EL (cell line): Measurements from ENCODE around the gene FZD10.

Experiments
- DNase-seq: peaks from one replicate; pipeline ENCODE4 v3.0.0-alpha.2; 2016

Gene FZD10

DNA sequence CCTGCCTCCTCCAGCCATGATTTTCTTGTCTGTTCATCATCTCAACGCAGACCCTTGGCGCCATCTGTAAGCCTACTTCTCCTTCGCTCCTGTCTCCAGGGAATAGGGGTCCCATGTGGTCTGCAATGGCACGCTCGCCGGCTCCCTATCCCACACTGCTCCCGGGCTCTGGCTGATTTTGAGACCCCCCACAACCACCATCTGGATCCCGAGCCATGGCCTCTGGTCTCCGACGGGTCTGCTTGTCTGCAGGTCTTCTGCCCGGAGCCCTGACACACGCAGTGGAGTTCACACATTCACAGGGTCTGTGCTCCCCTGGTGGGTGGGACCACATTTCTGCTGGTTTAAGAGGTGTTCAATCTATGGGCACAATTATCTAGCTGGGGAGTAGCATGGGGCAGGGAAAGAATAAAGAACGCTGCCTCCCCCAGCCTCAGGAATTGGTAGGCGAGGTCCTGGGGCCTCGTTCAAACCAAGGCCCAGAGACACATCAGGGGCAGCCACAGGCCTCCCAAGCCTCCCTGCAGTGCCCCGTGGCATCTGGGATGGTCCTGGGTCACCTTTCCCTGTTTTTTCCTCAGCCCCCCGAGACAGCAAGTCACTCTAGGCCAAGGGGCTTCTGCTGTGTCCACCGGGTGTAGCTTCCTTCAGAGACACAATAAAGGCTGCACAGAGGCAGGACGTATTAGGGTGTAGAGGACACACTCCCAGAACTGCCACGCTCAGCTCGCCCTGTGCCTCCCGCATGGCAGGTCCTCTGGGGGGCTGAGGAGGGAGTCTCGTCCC lies 21.5 kb downstream of the FZD10 start:
- DNase-seq: no peak

DNA sequence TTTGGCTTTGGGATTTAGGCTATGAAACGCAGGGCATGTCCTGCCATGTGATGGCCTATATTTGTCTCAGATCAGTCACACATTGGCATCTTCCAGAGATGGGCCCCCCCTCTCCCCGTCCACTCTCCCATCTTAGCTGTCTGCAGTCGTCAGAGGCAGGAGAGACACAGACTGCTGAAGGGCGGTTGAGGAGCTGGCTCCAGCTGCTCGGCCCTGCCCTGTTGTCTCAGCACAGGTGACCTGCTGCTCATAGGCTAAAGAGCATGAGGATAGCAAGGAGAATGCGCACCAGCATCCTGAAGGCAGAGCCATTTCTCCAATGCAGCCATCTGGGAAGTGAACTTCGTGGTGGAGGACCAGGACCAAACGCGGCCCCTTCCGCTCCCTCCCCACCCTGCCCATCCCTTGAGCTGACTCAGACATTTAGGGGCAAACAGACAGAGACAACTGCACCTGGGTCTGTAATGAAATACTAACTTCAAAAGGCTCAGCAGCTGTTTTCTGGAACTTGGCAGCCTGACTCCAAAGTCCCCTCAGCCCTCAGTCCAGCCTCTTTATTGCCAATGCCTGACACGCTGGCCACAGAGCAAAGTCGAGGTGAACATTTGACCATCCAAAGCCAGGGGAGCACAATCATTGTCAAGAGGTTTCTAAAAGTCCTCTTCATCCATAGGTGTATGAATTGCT lies 22.3 kb downstream of the FZD10 start:
- DNase-seq: no peak

DNA sequence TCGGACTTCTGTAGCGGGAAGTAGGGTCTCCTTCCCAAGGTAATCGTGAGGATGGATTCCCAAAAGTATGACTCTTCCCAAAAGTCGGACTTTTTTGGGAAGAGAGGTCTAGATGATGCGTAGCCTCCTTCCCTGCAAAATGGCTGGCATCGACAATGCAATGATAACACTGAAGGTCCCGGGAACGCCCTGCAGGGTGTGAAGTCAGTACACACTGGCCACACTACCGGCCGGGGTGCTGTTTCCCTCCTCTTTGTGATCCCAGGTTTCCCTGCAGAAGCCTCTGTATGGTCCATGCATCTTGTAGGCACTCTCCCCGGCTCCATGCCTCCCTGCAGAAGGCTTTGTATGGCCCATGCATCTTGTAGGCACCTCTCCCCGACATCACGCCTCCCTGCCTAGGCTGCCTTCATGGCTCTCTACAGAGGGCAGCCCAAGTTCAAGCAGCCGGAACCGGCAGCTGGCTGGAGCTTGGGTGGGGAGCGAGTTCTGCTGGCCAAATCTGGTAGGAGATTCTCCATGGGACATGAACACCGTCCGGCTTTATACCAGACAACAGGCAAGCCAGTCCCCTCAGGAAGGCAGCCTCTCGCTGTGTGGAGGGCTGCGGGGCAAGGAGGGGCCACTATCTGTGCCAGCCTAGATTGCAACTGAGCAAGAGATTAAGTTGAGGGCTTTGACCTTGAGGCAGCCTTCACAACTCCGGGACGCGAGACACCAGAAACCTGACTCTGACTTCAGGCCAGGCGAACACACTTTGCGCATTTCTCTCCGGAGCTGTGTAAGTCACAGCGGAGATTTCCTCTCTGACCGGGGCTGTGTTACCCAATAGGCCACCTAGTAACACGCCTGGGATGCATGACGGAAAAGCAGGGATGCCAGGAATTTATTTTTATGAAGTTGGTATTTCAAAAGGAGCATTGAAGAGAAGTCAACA lies 23.5 kb downstream of the FZD10 start:
- DNase-seq: no peak

DNA sequence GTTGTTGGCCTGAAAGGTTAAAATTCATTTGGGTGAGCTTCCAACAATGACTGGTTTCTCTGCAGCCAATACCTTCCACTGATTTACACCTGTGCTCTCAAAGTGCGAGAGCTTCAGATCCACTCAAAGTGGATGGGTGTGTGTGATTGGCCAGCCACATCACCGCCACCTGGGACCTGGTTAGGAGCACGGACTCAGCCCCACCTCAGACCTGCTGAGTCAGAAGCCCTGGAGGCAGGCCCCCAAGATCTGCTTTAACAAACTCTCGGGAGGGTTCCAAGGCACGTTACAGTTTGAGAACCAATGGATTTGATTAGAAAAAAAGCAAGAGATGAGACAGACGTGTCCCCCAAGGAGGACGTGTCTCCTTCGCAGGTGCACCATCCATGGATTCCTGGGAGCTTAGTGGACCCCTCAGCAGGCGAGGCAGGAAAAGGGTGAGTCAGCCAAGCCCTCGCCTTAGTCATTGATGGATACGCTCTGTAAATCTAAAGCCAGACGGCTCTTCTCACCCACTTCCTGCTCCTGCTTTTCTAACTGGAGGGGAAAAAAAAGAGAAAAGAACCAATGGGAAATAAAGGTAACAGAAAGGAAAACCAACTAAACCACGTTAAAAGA lies 24.5 kb downstream of the FZD10 start:
- DNase-seq: no peak

DNA sequence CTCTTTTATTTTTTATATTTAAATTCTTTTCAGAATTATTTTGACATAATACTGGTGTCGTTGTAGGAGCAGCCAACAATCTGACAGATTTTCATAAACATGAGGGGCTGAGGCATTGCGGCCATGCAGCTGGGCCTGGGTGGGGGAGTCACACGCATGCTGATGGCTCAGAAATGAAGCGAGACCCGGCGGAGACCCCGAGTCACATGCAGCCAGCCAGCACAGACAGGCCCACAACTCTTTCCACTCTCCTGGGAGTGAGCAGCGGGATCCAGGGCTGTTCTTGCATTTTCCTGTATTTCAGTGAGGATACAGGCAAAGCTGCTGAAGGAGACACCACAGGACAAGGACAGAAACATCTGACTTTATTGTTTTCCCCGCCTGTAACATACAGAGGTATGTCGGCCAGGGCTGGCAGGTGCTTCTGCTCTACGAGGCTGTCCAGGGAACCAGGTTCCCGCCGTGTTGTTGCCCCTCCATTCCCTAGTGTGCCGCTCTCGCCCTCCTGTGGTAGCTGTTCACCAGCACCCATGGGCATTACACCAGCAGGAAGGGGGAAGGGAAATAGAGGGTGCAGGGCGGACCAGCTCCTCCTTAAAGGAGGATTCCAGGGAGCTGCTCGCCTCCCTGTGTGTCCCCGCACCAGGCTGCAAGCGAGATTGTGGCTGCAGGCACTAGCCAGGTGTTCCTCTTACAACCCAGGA lies 30.5 kb downstream of the FZD10 start:
- no peak for DNase-seq

DNA sequence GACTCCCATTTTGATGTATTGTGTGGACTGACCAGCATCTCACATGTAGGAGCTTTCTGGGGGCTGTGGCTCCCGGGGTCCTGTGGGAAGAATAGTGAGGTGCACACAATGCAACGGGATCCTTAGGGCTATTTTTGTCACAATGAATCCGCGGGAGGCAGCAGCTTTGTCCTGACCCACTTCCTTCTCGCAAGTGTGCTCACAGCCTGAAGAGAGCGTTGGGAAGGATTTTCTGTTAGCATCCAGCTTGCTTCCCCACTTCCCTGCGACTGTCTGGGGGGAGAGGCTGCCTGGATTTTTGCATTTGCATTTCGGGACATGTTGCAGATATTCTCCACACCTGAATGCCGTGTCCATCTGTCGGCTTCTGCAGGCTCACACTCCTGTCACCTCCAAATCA lies 31.9 kb downstream of the FZD10 start:
- no peak for DNase-seq

DNA sequence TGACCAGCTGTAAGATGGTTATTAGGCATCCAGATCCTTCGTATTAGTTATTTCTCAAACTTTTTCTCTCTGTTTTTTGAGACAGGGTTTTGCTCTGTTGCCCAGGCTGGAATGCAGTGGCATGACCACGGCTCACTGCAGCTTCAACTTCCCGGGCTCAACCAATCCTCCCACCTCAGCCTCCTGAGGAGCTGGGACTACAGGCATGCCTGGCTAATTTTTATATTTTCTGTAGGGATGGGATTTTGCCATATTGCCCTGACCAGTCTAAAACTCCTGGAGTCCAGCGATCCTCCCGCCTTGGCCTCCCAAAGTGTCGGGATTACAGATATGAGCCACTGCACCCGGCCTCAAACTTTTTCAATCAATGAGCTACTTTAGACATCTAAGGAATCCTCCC lies 33.1 kb downstream of the FZD10 start:
- no peak for DNase-seq

DNA sequence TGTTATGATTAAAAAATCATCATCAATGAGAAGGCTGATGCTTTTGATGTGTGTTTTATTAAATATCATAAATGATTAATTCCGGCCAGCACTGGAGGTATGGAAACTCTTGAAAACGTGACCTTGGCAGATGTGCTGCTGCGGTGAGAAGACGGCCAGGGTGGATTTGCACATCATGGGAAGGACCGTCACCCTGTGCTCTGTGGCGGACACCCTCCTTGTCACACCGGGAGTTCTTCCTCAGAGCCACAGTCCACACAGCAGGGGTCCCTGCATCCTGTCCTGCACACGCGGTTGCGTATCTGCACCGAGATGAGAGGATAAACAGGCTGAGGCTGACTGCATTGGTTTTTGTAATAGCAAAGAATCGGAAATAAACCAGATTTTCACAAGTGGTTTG lies 33.5 kb downstream of the FZD10 start:
- no peak for DNase-seq

DNA sequence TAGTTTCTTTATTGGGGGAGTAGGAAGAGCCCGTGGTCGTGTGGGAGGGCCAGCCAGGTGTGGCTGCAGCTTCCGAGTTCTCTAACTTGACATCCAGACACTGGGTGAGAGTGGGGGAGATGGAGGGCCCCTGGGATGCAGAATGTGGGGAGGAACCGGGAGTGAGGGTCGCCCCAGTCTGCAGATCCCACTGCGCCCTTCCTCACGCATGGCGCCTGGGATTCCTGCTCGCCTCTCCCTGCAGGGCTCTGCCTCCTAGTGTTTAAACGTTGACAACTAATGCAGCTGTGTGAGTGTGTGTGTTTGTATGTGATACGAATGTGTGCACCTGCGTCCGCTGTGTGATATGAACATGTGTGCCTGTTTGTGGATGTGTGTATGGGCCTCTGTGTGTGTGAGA lies 34.6 kb downstream of the FZD10 start:
- DNase-seq: no peak

DNA sequence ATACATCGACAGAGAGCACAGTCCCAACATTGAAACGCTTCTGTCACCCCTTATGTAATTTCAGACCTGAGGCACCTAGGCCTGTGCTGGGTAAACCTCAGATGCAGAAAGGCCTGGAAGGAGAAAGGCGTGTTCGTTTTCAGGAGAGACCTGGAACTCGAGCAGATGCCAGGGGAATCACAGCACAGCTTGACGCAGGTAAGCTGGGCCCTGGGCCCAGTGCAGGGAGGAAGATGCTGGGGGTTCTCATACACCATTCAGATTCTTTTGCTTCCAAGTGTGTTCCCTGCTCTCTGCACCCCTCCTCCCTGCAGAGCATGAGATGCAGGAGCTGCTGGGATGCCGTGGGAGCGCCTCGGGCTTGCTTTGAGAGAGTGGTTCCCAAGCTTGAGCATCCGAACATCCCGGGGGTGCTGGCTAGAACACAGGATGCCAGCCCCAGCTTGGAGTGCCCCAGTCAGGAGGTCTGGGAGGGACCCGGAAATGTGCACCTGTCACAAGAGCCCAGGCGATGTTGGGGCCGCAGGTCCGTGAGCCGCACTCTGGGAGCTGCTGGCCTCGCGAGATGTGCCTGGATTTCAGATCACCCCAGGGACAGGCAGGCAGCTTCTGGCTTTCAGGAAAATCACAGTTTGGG lies 35.9 kb downstream of the FZD10 start:
- no peak for DNase-seq

DNA sequence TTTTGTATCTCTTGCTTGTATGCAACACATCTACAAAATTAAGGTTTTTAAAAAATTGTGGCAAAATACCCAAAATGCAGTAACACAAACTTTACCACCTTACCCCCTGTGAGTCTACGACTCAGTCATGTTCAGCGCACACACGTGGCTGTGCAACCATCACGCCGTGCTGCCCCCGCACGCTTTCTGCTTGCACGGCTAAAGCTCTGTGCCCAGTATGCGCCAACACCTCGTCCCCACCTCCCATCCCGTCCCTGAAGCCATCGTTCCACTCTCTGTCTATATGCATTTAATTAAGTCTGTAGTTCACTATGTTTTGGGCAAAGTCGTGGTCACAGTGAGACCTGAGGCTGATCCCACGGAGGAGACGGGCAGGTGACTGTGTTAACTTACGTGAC lies 36.4 kb downstream of the FZD10 start:
- no peak for DNase-seq

DNA sequence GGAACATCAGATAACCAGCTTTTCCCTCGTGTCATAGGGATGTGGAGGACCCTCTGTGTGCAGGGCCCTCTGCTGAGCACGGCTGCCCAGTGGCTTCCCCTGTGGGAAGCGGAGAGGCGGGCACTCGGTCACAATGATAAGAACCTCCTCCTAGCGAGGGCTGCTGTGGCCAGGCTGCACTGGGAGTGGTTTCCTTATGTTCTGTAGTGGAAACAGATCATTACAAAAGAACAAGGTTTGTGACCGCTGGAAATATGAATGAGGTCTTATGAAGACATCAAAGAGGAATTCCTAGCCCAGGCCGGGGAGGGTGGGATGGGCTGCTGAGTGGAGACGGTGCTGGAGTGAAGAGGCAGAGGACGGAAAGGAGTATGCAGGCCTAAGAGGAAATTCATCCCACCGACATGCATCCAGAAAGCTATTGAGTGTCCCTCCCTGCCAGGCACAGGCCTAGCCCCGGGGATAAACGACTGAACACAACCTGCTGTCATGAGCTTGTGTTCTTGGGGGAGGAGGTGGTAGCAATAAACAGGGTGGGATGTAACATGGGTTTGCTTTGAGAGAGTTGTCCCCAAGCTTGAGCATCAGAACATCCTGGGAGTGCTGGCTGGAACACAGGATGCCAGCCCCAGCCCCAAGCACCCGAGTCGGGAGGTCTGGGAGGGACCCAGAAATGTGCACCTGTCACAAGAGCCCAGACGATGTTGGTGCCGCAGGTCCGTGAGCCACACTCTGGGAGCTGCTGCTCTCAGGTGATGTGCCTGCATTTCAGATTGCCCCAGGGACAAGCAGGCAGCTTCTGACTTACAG lies 37.5 kb downstream of the FZD10 start:
- DNase-seq: no peak

DNA sequence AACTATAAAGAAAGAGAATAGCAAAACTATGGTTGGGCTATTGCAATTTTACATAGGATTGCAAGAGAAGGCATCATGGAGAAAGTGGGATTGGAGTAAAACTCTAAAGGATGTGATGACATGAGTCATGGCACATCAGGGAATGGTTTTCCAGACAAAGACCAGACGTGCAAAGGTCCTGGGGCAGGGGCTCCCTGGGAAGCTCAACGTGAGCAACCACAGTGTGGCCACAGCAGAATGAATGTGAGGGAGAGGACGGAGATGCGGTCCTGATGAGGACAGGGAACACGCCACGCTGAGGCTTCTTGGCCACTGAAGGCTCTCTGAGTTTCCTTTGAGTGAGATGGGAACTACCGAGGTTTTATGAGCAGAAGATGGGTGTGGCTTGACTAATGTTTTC lies 38.2 kb downstream of the FZD10 start:
- DNase-seq: no peak

DNA sequence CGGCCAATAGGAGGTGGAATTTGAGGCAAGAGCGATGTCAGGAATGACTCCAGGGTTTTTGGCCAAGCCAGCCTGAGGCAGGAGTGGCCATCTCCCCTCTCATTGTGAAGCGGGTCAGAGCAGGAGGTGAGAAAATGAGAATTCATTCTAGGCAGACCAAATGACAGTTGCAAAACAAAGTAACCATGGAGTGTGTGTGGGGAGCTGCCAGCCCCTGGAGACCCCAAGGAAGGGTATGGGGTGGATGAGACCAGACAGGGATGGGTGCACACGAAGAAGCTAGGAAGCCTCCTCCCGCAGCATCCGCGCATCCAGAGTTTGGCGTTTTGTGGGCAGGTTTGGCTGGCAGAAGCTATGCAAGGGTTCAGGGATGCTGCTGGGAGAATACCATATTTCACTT lies 38.8 kb downstream of the FZD10 start:
- DNase-seq: no peak

DNA sequence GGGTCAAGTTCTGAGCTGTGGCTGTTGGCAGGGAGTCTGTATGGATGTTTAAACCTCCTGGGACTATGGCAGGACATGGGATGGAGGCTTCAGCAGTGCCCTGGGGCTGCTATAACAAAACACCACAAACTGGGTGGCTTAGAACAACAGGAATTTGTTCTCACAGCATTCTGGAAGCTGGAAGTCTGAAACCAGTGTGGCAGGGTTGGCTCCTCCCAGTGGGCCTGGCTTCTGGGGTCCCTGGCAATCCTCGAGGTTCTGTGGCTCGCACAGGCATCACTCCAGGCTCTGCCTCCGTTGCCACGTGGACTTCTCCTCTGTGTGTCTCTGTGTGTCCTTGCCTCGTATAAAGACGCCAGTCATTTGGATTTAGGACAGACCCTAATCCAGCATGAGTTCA lies 39.9 kb downstream of the FZD10 start:
- no peak for DNase-seq

DNA sequence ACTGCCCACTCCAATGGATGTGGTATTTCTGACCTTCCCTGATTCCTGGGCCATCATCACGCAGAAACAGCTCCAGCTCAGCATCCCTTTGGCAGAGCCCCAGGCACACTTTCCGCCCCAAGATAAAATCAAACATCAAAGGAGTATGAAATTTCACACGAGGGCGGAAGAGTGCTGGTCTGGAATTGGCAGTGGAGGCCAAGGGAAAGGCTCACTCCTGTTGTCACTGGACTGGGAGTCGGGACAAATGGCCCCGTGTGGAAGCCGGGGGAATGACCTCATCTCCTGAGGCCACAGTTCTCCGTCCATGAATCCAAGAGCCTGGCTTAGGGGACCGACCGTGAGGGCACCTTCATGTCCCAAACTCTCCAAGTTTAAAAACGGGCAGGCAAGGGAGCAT lies 40.9 kb downstream of the FZD10 start:
- no peak for DNase-seq

DNA sequence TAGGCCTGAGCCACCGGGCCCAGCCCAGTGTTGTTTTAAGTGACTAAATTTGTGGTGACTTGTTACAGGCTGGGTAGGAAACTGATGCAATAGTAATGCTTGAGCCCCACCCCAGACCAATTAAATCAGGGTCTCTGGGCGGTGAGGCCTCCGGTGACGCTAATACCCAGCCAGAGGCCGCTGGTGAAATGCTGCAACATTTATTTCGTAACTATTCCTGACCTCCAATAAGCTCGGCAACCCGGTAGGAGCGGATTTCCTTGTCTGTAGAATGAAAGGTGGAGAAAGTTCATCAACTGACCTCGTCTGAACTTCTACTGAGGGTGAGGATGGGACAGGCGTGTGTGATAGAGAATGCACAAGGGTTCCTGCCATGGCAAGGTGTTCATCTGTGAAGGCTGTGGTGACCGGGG lies 42.3 kb downstream of the FZD10 start:
- no peak for DNase-seq

DNA sequence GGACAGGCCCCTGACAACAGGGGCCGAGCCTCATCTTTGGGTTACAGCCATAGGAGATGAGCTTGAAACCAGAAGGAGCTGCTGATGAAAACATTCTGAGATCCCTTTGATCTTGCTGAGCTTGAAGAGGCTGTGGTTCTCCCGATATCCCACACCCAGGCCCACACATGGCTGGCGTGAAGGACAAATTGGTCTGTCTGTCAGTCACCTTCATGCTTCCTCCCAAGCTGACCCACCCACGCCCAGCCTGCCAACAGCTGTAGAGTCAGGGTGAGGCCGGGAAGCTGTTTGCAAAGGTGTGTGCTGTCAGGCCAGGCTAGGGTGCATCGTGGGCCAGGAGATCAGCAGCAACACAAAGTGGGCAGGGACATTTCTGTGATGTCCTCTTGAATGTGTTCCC lies 43.2 kb downstream of the FZD10 start:
- no peak for DNase-seq

DNA sequence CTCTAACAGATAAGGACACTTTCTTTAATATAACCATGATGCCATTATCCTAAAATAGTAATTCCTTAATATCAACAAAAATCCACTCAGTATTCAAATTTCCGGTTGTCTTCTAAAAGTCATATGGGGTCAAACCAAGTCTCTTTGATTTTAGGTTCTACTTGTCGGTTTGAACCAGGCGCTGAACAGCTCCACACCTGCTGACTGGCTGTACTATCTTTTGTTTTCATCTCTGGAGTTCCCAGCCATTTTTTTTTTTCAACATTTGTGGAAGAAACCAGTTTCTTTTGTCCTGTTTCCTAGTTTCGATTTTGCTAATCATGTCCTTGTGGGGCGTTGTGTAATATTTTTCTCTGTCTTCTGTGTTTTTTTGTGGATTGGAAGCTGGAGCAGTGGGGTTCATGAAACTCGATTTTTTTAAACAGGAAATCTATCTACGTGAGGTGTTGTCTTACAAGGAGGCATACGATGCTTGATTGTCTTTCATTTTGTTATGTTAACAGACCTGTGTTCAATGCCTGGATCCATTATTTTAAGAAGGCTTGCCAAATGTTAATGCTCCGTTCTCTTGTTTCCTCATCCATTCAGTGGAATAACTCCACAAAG lies 50.2 kb downstream of the FZD10 start:
- DNase-seq: no peak

DNA sequence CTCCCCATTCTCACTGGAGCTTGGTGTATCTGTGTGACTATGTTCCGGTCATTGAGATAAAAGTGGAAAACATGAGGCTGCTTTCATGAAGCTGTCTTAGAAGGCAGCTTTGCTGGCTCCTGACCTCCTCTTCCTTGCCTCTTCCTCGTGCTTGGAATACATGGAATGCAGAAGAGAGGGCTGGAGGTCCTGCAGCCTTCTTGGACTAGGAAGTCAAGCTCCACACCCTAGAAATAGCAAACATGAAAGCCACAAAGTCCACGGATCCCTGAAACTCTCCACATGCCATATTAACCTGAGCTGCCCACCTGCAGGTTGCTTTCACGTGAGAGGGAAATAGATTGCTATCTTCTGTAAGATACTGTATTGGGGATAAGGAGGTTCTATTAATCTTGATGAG lies 51.0 kb downstream of the FZD10 start:
- DNase-seq: no peak
